Motor neuron (in vitro differentiated cells): Measurements from ENCODE around the gene GSTO2. TPM values are rescaled to one million over a fixed set of nuclear protein-coding genes. Genes with fewer than 3 reads are reported as not detected.
"Not testable (repeated sequence)": the region's sequence is repeated elsewhere in the genome, so short reads cannot be mapped to it uniquely, and the experiment has no call there.

Experiments
- ATAC-seq, 8 experiments: fragments of 200-7000 bp; cut with Tn5 transposase; replicated peaks in 6 of 8; 2 replicates each; pipeline ENCODE4 v1.8.0; 2021; ENCODE audit warnings: mild to moderate bottlenecking in 8 of 8, moderate library complexity in 8 of 8
- H3K27ac ChIP-seq, 2 donors: fragments of 250-450 bp; sonication (Bioruptor Pico); 2 replicates each; pipeline ENCODE4 v1.9.0; 2021; ENCODE audit warnings: antibody characterized with exemption in 2 of 2, mild to moderate bottlenecking in 2 of 2, moderate library complexity in 1 of 2
- H3K4me1 ChIP-seq, 2 donors: fragments of 250-450 bp; sonication (Bioruptor Pico); replicated peaks in 1 of 2; 2 replicates each; pipeline ENCODE4 v1.6.1; 2021; ENCODE audit warnings: antibody characterized with exemption in 2 of 2, mild to moderate bottlenecking in 2 of 2, moderate library complexity in 1 of 2
- H3K4me3 ChIP-seq, 5 donors: fragments of 250-450 bp; sonication (Bioruptor Pico); 2 replicates each; pipeline ENCODE4 v1.9.0; 2021; ENCODE audit warnings: antibody characterized with exemption in 5 of 5, mild to moderate bottlenecking in 5 of 5, moderate library complexity in 4 of 5
- WGBS, 10 experiments: fragments of 450-650 bp; shearing (Covaris generic); methylation state at CpG; one replicate each; pipeline ENCODE4 v1.0.0; 2022; 5-methylcytosine and 5-hydroxymethylcytosine counted together
- in situ Hi-C, 9 experiments: fragments of 400-800 bp; cut with MboI; loops; one replicate each; pipeline ENCODE4 v1.15.0; 2021; ENCODE audit warnings: low sequenced_read_pairs in 9 of 9, low pct_unique_long_range_greater_than_20kb in 2 of 9; ENCODE audit not compliant: unreplicated experiment in 9 of 9
- total RNA-seq, 8 experiments: library from RNA; unstranded; fragments of 300-600 nt; gene quantifications; 2 replicates each; pipeline versions ENCODE4 v1.2.3 to v1.2.4, GENCODE V29; 2022

The GSTO2 gene
- total RNA-seq, 8 experiments from 2014 or later = 0.88 to 3.6 (median 1.8) TPM

- WGBS, 10 experiments = 77 to 100% (median 86%) methylated on average over 2 to 5 of the region's 5 CpGs; no CpG with 5 or more reads in 1 of the 10 experiments
- ATAC-seq = no peak
- Histone ChIP-seq H3K4me1 (no peaks in the 10 kb centered on the region), H3K4me3 (no peak overlapping the region), H3K27ac (no peak overlapping the region)
- in situ Hi-C loops = no loop called here
Observed at GRCh38 chr10:104243512-104243911, 25.5 kb upstream of the GSTO2 start.

GRCh38 chr10:104245066-104245632, 23.8 kb upstream of the GSTO2 start:
- in situ Hi-C loops = no loop called here
- WGBS, 10 experiments = 76 to 100% (median 98%) methylated on average over 1 to 5 of the region's 34 CpGs; no CpG with 5 or more reads in 4 of the 10 experiments
- no peak overlapping the region for H3K4me3 ChIP-seq
- H3K4me1 ChIP-seq = no peaks in the 10 kb centered on the region
- ATAC-seq = no peak
- H3K27ac ChIP-seq = no peak overlapping the region

- WGBS, 10 experiments = 0 to 76% (median 40%) methylated on average over 1 to 2 of the region's 2 CpGs; no CpG with 5 or more reads in 3 of the 10 experiments
- peak in 2 of 8 experiments; percentile 98 for ATAC-seq
- in situ Hi-C loops = no loop called here
- Histone ChIP-seq H3K27ac (no peak overlapping the region), H3K4me3 (no peak overlapping the region), H3K4me1 (no peaks in the 10 kb centered on the region)
Observed at GRCh38 chr10:104246976-104247375, 22.0 kb upstream of the GSTO2 start.

GRCh38 chr10:104247513-104248146, 21.4 kb upstream of the GSTO2 start:
- peak in 2 of 8 experiments; percentile 4 to 14 for ATAC-seq
- Histone ChIP-seq H3K27ac (no peak overlapping the region), H3K4me1 (no peaks in the 10 kb centered on the region), H3K4me3 (no peak overlapping the region)
- in situ Hi-C loops = no loop called here
- 0 to 100% (median 91%) methylated on average over 2 to 3 of the region's 3 CpGs for WGBS, 10 experiments

GRCh38 chr10:104248931-104249330, 20.1 kb upstream of the GSTO2 start:
- in situ Hi-C loops, H3K27ac ChIP-seq, H3K4me1 ChIP-seq, H3K4me3 ChIP-seq, ATAC-seq: not testable (repeated sequence)
- WGBS, 10 experiments = 40 to 100% (median 76%) methylated on average over 1 to 11 of the region's 11 CpGs; no CpG with 5 or more reads in 1 of the 10 experiments

- WGBS, 10 experiments = 9 to 100% (median 50%) methylated on average over 1 of the region's 1 CpG; no CpG with 5 or more reads in 1 of the 10 experiments
- ATAC-seq = no peak
- H3K4me3 ChIP-seq = no peak overlapping the region
- H3K27ac ChIP-seq = no peak overlapping the region
- peaks cover 5 to 8% of the 10 kb centered on the region in 2 donors for H3K4me1 ChIP-seq
- in situ Hi-C loops = no loop called here
Observed at GRCh38 chr10:104250371-104250770, 18.6 kb upstream of the GSTO2 start.

GRCh38 chr10:104251443-104251842, 17.5 kb upstream of the GSTO2 start:
- no peak overlapping the region for H3K4me3 ChIP-seq
- H3K4me1 ChIP-seq = peaks cover 10 to 15% of the 10 kb centered on the region in 2 donors
- no peak for ATAC-seq
- H3K27ac ChIP-seq = no peak overlapping the region
- WGBS, 10 experiments = 75 to 100% (median 94%) methylated on average over 1 to 6 of the region's 6 CpGs; no CpG with 5 or more reads in 1 of the 10 experiments
- in situ Hi-C loops = no loop called here

GRCh38 chr10:104252368-104252767, 16.6 kb upstream of the GSTO2 start:
- no peak overlapping the region for H3K4me3 ChIP-seq
- in situ Hi-C loops = no loop called here
- no peak overlapping the region for H3K27ac ChIP-seq
- H3K4me1 ChIP-seq = peaks cover 11 to 17% of the 10 kb centered on the region in 2 donors
- ATAC-seq = no peak

- no peak for ATAC-seq
- Histone ChIP-seq H3K27ac (no peak overlapping the region), H3K4me3 (no peak overlapping the region), H3K4me1 (peaks cover 11 to 17% of the 10 kb centered on the region in 2 donors)
- WGBS, 10 experiments = no CpG with 5 or more reads among the region's 2 CpGs
- in situ Hi-C loops = no loop called here
Observed at GRCh38 chr10:104253106-104253505, 15.9 kb upstream of the GSTO2 start.

- in situ Hi-C loops = no loop called here
- H3K4me3 ChIP-seq = peak overlapping the region; percentile 41 to 76 (median 62)
- H3K27ac ChIP-seq = no peak overlapping the region
- WGBS, 10 experiments = 20 to 83% (median 45%) methylated on average over 1 to 10 of the region's 10 CpGs
- H3K4me1 ChIP-seq = peaks cover 11 to 17% of the 10 kb centered on the region in 2 donors
- peak in 4 of 8 experiments; percentile 14 to 23 (median 18) for ATAC-seq
Observed at GRCh38 chr10:104253606-104254410, 15.2 kb upstream of the GSTO2 start.

- peaks cover 11 to 17% of the 10 kb centered on the region in 2 donors for H3K4me1 ChIP-seq
- peak; percentile 67 to 84 (median 82) for ATAC-seq
- H3K27ac ChIP-seq = peak within 1 kb of the TSS; percentile 2 to 73
- in situ Hi-C loops = no loop called here
- WGBS, 10 experiments = 0 to 44% (median 2%) methylated on average over 1 to 20 of the region's 69 CpGs; no CpG with 5 or more reads in 4 of the 10 experiments
- H3K4me3 ChIP-seq = peak within 1 kb of the TSS; percentile 41 to 76 (median 62)
Observed at GRCh38 chr10:104254493-104255310, 14.3 kb upstream of the GSTO2 start, which contains the start of gene GSTO1. Gene GSTO1, plus strand, starts transcription at chr10:104254892. Its CDS starts 37 bp downstream, at chr10:104254929.

- peak; percentile 16 to 59 (median 48) for ATAC-seq
- WGBS, 10 experiments = 0 to 17% (median 2%) methylated on average over 1 to 8 of the region's 12 CpGs; no CpG with 5 or more reads in 4 of the 10 experiments
- peak overlapping the region; percentile 2 to 73 for H3K27ac ChIP-seq
- peak overlapping the region; percentile 41 to 76 (median 62) for H3K4me3 ChIP-seq
- peaks cover 11 to 17% of the 10 kb centered on the region in 2 donors for H3K4me1 ChIP-seq
- in situ Hi-C loops = no loop called here
Observed at GRCh38 chr10:104255311-104255981, 13.5 kb upstream of the GSTO2 start.
